Measurements from ENCODE around the gene ARID3A. TPM values are rescaled to one million over a fixed set of nuclear protein-coding genes. Genes with fewer than 3 reads are reported as not detected.

The ARID3A gene
- total and polyA plus RNA-seq, 2 of the 13 experiments (the other 11 are each of a cell fraction or from before 2014, with no cell fraction given) = 71.3 to 77.9 TPM

DNA sequence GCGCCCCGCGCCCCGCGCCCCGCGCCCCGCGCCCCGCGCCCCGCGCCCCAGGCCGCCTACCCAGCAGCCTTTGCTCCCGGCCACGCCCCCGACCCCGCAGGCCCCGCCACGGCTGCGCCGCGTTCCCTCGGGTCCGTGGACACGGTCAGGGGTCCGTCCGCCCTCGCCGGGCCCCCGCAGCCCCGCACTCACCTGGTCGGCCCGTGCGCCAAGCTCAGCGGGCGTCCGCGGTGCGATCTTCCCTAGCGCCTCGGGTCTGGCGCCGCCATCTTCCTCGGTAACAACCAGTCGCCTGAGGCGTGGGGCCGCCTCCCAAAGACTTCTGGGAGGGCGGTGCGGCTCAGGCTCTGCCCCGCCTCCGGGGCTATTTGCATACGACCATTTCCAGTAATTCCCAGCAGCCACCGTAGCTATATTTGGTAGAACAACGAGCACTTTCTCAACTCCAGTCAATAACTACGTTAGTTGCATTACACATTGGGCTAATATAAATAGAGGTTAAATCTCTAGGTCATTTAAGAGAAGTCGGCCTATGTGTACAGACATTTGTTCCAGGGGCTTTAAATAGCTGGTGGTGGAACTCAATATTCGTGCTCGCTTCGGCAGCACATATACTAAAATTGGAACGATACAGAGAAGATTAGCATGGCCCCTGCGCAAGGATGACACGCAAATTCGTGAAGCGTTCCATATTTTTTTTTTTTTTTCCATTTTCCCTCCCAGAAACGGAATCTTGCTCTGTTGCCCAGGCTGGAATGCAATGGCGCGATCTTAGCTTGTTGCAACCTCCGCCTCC, 32.7 kb upstream of the ARID3A start, which contains the start of the genes MED16 and RNU6-9 (continued):
- TF ChIP-seq, protein P1, sequence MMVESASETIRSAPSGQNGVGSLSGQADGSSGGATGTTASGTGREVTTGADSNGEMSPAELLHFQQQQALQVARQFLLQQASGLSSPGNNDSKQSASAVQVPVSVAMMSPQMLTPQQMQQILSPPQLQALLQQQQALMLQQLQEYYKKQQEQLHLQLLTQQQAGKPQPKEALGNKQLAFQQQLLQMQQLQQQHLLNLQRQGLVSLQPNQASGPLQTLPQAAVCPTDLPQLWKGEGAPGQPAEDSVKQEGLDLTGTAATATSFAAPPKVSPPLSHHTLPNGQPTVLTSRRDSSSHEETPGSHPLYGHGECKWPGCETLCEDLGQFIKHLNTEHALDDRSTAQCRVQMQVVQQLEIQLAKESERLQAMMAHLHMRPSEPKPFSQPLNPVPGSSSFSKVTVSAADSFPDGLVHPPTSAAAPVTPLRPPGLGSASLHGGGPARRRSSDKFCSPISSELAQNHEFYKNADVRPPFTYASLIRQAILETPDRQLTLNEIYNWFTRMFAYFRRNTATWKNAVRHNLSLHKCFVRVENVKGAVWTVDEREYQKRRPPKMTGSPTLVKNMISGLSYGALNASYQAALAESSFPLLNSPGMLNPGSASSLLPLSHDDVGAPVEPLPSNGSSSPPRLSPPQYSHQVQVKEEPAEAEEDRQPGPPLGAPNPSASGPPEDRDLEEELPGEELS (CRISPR knock-in tag; IDR thresholded peaks at IDR 0.05) = peak; percentile 39; the same call in 1 of the 2 replicates
- peak; percentile 47 for TF ChIP-seq SUZ12 (IDR thresholded peaks at IDR 0.05; ENCODE audit: low read depth, low read length)
- peak; percentile 66; the same call in 1 of the 2 replicates for TF ChIP-seq SATB2 (CRISPR knock-in tag; IDR thresholded peaks at IDR 0.05)
- 0 out of 2 replicates have a peak, but pooled peaks have one; percentile 63 for TF ChIP-seq ZNF558 (CRISPR knock-in tag; IDR thresholded peaks at IDR 0.05; ENCODE audit: borderline replicate concordance)
- peak; percentile 71; the same call in 1 of the 2 replicates for TF ChIP-seq BORCS8-MEF2B (CRISPR knock-in tag; IDR thresholded peaks at IDR 0.05)
- TF ChIP-seq ZNF772 (CRISPR knock-in tag; IDR thresholded peaks at IDR 0.05) = peak; percentile 67; the same call in 1 of the 2 replicates
- TF ChIP-seq ATF1 (CRISPR knock-in tag; IDR thresholded peaks at IDR 0.05) = peak; percentile 71
- TF ChIP-seq ZNF143 (CRISPR knock-in tag; IDR thresholded peaks at IDR 0.05) = peak; percentile 89
- TF ChIP-seq, protein P2, sequence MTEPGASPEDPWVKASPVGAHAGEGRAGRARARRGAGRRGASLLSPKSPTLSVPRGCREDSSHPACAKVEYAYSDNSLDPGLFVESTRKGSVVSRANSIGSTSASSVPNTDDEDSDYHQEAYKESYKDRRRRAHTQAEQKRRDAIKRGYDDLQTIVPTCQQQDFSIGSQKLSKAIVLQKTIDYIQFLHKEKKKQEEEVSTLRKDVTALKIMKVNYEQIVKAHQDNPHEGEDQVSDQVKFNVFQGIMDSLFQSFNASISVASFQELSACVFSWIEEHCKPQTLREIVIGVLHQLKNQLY (CRISPR knock-in tag; IDR thresholded peaks at IDR 0.05) = no peak
- no peak for TF ChIP-seq FIP1L1 (IDR thresholded peaks at IDR 0.05; ENCODE audit: borderline replicate concordance, insufficient read depth, low read depth, low read length)
- TF ChIP-seq, protein P3, sequence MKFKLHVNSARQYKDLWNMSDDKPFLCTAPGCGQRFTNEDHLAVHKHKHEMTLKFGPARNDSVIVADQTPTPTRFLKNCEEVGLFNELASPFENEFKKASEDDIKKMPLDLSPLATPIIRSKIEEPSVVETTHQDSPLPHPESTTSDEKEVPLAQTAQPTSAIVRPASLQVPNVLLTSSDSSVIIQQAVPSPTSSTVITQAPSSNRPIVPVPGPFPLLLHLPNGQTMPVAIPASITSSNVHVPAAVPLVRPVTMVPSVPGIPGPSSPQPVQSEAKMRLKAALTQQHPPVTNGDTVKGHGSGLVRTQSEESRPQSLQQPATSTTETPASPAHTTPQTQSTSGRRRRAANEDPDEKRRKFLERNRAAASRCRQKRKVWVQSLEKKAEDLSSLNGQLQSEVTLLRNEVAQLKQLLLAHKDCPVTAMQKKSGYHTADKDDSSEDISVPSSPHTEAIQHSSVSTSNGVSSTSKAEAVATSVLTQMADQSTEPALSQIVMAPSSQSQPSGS (CRISPR knock-in tag; IDR thresholded peaks at IDR 0.05) = 0 out of 2 replicates have a peak, but pooled peaks have one; percentile 65
- TF ChIP-seq, protein P4, sequence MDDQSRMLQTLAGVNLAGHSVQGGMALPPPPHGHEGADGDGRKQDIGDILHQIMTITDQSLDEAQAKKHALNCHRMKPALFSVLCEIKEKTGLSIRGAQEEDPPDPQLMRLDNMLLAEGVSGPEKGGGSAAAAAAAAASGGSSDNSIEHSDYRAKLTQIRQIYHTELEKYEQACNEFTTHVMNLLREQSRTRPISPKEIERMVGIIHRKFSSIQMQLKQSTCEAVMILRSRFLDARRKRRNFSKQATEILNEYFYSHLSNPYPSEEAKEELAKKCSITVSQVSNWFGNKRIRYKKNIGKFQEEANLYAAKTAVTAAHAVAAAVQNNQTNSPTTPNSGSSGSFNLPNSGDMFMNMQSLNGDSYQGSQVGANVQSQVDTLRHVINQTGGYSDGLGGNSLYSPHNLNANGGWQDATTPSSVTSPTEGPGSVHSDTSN (CRISPR knock-in tag; IDR thresholded peaks at IDR 0.05; ENCODE audit: borderline replicate concordance) = no peak
- no peak for TF ChIP-seq GATA4 (IDR thresholded peaks at IDR 0.05; ENCODE audit: borderline replicate concordance, low read depth)
- TF ChIP-seq, protein P5, sequence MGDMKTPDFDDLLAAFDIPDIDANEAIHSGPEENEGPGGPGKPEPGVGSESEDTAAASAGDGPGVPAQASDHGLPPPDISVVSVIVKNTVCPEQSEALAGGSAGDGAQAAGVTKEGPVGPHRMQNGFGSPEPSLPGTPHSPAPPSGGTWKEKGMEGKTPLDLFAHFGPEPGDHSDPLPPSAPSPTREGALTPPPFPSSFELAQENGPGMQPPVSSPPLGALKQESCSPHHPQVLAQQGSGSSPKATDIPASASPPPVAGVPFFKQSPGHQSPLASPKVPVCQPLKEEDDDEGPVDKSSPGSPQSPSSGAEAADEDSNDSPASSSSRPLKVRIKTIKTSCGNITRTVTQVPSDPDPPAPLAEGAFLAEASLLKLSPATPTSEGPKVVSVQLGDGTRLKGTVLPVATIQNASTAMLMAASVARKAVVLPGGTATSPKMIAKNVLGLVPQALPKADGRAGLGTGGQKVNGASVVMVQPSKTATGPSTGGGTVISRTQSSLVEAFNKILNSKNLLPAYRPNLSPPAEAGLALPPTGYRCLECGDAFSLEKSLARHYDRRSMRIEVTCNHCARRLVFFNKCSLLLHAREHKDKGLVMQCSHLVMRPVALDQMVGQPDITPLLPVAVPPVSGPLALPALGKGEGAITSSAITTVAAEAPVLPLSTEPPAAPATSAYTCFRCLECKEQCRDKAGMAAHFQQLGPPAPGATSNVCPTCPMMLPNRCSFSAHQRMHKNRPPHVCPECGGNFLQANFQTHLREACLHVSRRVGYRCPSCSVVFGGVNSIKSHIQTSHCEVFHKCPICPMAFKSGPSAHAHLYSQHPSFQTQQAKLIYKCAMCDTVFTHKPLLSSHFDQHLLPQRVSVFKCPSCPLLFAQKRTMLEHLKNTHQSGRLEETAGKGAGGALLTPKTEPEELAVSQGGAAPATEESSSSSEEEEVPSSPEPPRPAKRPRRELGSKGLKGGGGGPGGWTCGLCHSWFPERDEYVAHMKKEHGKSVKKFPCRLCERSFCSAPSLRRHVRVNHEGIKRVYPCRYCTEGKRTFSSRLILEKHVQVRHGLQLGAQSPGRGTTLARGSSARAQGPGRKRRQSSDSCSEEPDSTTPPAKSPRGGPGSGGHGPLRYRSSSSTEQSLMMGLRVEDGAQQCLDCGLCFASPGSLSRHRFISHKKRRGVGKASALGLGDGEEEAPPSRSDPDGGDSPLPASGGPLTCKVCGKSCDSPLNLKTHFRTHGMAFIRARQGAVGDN (CRISPR knock-in tag; IDR thresholded peaks at IDR 0.05) = peak; percentile 79
- TF ChIP-seq, protein P6, sequence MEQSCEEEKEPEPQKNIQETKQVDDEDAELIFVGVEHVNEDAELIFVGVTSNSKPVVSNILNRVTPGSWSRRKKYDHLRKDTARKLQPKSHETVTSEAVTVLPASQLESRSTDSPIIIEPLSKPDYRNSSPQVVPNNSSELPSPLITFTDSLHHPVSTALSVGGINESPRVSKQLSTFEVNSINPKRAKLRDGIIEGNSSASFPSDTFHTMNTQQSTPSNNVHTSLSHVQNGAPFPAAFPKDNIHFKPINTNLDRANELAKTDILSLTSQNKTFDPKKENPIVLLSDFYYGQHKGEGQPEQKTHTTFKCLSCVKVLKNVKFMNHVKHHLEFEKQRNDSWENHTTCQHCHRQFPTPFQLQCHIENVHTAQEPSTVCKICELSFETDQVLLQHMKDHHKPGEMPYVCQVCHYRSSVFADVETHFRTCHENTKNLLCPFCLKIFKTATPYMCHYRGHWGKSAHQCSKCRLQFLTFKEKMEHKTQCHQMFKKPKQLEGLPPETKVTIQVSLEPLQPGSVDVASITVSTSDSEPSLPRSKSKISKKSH (CRISPR knock-in tag; IDR thresholded peaks at IDR 0.05; ENCODE audit: borderline replicate concordance) = no peak
- 0 out of 2 replicates have a peak, but pooled peaks have one; percentile 9 for TF ChIP-seq JUND (CRISPR knock-in tag; IDR thresholded peaks at IDR 0.05)
- no peak; the same call in 1 of the 2 replicates for TF ChIP-seq TOE1 (CRISPR knock-in tag; IDR thresholded peaks at IDR 0.05)

Data from HepG2 (cell line).